Stimulated activated CD4-positive, alpha-beta T cell treated with anti-CD3 and anti-CD28 coated beads, Interleukin-15, amount 100 ng/mL, for 48 hours (primary cell): Measurements from ENCODE around the gene SETD1B.

Source experiments
- DNase-seq, 2 donors: peaks; one replicate each; pipeline ENCODE4 v3.0.0-alpha.2; 2020; ENCODE audit warnings: low read depth in 2 of 2

The SETD1B gene

DNA sequence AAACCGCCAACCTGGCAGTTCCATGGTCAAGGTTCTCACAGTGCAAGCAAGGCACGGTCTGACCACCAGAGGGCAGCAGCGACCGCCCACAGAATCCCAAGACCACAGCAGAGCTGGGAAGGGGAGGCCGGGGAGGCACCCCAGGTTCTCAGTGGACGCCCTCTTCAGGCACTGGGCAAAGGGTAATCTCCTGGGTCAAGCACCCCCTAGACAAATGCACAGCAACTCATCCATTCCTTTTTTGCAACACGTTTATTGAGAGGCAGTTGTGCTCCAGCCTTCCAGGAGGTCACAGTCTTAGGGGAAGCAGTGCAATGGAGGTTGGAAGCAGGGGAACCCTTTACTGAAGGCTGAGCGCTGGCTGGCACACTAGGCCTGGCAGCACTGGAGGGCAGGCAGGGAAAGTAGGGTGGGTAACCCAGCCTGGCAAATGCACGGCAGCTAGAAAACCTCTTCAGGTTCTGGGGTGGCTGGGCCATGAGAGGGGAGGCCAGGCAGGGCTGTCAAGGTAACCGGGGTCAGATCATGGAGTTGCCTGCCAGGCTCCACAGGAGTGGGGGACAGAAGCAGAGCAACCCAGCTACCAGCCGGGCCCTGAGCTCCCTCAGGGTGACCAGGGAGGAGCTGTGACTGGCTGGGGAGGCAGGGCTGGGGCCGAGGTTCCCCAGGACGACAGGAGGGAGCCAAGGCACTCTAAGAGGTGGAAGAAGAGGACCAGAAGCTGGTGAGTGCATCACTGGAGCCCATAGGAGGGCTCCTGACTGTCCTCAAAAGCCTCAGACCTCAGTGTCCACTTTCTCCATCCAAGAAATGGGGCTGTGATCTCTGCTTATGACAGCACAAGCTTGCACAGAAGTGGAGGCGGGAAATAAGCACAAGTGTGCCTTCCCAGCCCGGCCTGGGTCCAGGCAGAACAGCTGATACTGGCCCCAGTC lies 8.5 kb upstream of the SETD1B start:
- DNase-seq: peak in 1 of 2 donors; percentile 76

DNA sequence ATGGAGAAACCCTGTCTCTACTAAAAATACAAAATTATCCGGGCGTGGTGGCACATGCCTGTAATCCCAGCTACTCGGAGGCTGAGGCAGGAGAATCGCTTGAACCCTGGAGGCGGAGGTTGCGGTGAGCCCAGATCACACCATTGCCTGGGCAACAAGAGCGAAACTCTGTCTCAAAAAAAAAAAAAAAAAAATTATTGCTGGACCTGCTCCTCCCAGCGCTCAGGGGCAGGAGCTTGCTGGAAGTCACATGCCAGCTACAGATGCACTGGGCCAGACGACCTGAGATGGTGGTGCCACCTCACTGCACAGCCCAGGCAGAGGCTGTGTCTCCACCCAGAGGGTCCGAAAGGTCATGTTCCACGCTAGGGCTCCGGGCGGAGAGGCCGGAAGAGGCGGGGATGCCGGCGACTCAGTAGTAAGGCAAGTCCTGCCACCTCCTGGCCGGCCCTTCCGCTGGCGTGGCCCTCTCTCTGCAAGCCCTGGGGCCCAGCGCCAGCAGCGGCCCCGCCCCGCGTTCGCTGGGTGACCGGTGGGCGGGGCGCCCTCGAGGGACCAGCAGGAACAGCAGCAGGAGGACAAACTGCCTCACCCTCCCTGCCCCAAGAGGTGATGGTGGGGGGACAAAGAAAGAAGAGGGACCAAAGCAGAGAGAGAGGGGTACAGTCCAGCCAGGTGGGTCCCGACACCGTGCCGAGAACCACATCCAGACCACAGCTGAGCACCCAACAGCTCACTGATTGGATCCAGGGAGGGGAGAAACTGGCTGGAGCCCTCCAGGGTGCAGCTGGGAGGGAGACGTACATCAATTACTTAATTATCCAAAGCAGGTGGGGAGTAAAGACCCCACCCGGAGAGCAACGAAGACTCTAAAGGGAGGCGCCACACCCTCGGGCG lies 6.7 kb upstream of the SETD1B start:
- no peak for DNase-seq

DNA sequence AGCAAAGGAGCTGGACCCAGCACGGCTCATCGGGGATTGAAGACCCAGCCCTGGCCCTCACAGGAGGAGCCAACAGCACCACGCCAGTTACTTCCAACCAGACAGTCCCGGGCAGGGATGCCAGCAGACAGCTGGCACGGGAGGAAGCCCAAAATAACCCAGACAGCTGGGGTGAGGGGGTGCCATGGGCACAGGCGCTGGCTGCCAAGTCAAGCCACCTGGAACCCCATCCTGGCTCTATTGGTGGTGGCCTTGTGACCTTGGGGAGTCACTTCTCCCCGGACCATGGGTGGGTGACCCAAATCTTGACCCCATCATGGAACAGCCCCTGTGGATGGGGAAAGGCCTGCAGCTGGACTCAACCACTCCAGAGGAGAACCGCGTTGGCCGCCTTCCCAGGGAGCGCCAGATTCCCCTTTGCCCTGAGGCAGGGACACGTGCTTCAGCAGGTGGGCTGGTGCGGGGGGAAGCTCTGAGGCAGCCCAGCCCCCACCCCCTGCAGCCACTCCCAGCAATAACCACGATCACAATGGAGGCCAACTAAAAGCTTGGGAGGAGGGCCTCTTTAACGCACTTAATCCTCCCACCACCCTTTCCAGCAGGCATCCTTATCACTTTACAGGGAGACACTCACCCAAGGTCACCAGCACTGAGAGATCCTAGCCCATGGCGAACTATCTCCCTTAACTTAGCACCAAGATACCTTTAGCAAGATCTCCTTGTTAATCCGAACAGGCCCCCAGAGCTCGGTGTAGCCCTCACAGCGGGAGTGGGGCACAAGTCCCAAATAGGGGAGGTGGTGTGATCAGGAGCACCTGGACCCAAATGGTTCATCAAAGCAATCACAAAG lies 5.6 kb upstream of the SETD1B start:
- DNase-seq: no peak

DNA sequence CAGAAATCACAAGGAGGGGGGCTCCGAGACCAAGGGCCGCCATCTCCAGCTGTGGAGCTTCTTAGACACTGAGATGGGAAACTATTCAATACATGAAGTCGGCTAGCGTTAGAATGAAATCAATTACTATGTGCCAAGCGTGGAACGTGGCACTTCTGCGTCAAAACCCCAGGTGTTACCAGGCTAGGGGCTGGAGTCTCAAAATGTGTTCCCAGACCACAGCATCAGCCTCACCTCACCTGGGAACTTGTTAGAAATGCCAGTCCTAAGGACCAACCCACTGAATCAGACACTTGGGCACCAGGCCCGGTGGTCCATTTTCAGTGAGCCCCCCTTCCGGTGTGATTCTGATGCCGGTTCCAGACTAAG lies 5.0 kb upstream of the SETD1B start:
- DNase-seq: no peak

DNA sequence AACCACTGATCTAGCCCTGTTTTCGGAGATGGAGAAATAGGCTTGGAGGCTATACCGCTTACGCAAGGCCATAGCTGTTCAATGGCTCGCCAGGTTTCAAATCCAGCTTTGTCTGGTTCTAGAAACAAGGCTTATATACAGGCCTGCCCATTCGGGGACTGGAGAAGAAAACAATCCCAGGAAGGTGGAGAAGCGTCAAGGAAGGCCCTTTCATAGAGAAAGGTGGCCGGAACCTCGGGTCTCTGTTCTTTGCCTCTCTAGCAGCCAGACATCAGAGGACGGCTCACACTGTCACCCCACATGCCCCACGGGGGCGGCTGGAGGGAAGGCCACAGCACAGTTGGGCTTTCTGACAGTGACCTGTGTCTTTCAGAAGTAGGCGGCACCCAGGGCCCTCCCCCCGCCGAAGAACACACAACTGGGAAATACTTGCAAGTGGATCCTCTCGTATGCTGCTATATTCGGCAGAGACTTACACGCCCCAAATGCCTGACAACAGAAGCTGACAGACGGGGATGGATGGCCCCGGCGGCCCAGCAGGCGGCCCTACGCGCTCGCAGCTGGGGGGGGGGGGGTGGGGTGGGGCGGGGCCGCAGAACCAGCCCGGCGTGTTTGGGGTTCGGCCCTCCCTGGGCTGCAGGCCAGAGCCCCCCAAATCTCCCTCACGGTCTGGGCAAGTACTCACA lies 4.5 kb upstream of the SETD1B start:
- DNase-seq: no peak

DNA sequence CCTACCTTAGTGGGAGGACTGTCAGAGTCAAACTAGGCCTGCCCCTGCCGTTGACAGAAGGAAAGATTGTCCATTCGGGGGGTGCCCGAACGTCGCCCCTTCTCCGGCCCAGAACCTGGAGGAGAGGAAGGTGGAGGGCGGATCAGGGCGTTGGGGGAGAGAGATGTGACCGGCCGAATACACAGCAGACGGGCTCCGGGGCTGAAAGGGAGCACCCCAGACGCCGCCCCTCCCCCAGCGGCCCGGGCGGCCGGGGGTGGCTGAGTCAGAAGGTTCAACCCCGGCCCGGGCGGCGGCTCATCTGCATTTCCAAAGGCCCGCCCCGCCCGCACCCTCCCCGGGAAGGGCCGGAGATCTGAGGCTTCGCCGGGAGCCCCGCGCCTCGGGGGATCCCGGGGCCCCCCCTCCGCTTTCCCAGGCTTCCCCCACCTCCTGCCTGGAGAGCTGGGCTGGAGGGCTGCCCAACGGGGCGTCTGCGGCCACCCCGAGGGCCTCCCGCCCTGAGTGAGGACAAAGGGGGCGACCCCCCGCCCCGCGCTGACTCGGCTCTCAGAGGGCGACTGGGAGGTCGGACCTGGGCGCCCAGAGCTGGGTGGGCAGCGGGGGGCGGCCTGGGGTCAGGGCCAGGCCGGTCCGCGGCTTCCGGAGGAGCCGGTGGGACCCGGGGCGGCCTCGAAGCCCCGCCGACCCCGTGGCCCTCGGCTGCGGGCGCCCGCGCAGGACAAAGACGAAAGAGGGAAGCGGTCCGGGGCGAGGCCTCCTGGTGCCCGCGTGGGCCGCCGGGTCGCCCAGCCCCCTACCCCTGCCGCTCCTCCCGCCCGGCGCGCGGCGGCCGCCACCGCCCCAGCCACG lies 3.7 kb upstream of the SETD1B start:
- DNase-seq: peak in 1 of 2 donors; percentile 81

DNA sequence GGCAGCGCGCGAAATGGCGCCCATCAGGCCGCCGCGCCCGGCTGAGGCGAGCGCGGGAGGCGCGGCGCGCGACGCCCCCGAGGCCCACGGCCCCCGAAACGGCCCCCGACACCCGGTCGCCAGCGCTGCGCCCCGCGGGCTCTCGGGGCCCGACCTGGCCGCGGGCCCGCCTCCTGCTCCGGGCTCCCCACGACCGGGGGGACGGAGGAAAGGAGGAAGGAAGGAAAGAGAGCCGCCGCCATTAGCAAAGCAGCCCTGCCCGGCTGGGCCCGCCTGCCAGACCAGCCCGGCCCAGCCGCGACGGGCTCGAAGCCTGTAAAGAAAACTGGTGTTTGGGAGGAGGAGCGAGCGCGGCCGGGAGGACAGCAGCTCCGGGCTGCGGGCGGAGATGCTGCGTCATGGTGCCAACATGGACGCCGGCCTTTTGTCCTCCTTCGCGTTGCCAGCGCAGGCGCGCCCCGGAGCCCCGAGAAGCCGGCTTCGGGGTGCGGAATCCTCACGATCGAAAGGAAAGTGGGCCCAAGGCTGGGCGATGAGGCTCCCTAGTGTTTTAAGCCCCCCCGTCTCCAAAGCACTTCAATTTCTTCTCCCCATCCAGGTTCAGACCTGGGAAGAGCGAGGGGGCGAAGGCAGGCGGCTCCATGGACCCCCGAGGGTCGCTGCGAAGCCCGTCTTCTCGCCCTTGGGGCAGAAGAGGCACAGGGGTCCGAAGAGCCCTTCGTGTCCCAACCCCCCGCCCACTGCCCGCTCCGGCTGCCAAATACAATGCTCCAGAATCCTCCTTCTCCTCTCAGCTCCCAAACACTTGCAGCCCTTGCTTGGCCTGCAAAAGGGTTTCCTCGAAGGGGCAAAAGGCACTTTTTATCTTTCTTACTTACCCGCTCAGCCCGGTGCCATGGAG lies 2.9 kb upstream of the SETD1B start:
- DNase-seq: no peak

DNA sequence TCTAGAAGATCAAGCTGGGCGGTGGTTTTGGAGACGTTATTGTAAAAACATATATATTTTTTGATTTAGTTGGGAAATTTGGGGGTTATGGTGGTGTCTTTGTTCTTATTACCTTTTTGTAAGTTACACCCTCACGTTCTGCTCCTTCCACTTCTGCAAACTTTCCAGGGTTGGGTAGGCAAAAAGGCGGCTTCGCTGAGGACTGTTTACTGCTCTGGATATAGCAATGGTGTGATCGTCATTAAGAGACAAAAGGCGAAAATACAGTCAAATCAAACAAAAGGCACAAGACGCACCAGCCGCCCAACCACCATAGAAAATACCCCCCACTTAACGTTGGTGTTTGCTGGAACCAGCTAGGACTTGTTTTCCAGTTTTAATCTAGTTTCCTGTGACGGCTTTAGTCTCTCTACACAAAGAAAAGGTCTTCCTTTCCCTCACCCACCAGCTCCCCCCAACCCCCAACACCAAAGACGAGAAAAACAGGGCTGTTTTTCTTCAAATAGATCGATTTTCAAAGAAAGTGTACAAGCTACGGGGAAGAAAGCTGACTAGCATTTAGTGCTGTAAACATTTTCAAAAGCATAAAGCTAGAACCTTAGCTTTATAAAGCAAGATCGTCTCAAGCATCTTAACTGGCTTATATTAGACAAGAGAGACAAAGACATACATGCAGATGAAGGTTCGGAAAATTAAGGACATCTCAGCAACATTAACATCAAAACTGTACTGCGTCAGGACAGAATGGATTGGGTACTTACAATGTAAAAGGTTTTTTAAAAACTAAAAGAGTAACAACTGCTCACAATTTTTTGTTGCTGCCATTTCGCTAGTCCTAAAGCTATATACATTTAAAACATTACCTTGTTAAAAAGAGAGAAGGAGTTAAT lies 2.0 kb upstream of the SETD1B start:
- DNase-seq: no peak

DNA sequence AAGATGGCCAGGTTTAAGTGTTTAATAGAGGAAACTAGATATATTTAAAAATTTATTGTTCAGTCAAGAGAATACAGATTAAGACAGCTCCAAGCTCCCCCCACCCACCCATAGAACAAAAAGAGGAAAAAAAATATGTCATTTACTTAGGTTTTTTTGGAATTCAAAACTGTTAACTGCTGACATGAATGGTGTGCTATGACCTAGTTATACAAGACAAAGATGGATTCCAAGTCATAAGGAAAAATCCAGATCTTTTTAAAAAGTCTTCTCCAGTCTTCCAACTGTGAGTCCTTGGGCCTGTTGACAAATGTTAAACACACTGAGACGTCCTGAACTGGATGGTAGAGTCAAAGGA lies 1.3 kb upstream of the SETD1B start:
- DNase-seq: no peak

DNA sequence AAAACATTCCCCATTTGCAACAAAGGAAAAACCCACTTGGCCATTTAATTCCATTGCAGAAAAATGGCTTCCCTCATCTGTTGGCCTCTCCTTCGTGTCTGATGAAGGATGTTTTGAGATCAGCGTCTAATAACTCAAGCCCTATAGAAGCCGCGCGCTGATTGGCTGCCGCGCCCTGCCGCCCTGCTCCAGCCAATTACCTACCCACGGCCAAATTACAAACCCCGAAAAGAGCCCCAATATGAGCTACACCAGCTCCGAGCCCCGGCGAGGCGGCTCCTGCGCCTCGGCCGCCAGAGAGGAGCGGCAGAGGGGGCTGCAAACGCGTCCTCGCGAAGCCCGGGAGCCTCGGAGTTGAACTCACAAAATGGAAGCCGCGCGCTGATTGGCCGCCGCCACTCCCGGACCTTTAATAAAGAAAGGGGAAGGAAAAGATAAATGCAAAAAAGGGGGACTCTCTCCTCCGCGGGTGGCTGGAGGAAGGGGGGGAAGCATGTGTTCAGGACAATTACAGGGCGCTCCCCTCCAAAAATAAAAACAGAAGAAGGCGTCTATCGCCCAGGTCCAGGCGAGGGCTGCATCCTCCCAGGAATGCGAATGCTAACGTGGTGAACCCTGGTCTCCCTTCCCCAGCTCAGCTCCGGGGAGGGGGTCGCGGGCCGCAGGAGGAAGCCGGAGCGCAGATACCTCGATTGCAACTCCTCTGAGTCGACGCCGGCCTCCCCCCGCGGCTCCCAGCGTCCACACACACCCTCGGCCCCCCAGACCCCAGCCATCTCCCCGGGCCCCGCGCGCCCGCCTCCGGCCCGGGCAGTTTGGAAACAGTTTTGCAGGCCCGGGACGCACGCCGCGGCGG lies 738 bp upstream of the SETD1B start:
- peak; percentile 80 to 85 for DNase-seq

DNA sequence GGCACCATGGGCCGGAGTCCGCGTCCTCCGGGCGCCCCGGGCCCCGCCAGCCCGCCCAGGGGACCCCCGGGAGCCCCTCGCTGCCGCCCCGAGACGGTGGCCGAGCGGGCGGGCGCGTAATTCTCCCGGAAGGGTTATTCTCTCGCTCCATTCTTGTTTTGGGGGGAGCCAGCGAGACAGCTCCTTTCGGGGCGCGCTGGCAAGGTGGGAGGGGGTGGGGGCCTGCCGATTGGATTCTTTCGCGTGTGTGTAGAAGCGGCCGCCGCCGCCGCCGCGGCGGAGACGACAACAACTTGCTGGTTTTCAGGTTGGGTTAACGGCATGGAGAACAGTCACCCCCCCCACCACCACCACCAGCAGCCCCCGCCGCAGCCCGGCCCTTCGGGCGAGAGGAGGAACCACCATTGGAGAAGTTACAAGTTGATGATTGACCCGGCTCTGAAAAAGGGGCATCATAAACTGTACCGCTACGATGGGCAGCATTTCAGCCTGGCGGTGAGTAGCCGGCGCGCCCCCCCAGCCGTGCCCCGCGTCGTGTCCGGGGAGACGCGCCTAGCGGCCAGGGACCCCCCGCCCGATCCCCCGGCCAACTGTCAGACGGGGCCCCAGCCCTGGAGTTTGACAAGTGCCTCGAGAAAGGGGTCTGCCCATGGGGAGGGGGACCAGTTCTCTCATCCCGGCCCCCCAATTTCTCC lies 755 bp downstream of the SETD1B start:
- DNase-seq: no peak

DNA sequence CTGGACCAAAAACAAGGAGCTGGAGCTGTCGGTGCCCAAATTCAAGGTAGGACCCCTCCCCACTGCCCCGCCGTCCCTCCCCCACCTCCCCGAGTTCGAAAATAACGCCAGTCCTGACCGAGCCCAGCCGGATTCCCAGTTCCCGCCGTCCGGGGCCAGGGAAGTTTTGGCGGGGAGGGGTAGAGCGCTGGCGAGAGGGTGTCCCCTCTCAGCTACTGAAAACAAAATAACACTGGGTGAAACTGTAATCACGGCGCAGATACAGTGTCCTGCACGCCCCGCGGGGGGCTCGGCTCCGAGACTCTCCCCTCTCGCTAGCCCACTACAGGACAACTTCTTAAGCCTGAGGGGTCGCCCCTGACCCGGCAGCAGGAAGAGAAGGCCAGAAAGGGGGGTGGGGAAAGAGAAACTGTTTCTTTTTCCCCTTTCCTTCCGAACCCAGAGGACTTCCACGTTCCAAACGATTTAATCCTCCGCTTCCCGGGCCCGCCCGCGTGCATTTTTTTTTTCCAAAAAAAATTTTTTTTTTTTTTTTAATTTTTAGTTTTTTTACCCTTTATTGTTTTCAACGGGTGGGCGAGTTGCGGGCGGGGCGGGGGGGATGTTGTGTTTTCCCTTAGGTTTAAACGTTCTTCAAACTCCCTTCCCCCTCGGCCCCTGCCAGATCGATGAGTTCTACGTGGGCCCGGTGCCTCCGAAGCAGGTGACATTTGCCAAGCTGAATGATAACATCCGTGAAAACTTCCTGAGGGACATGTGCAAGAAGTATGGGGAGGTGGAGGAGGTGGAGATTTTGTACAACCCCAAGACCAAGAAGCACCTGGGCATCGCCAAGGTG lies 1.6 kb downstream of the SETD1B start:
- DNase-seq: no peak

DNA sequence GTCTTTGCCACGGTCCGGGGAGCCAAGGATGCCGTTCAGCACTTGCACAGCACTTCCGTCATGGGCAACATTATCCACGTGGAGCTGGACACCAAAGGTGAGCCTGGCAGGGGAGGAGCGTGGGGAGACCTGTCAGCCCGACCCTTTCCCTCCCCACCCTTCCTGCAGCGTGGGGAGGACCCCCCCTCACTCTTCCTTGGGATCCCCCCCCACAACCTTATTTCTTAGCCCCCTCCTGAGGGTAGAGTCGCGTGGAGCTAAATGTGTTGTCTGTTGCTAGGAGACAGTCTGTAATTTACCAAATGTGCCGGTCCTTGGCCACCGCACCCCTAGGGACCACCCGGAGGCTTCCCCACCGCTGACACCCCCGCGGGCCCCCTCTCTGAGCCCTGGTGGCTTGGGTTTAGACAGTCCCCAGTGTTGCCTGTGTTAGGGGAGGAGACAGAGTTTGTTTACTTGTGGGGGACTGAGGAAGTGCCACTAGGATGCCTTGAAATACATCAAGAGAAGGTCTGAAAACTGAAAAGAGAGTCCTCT lies 2.3 kb downstream of the SETD1B start:
- no peak for DNase-seq

DNA sequence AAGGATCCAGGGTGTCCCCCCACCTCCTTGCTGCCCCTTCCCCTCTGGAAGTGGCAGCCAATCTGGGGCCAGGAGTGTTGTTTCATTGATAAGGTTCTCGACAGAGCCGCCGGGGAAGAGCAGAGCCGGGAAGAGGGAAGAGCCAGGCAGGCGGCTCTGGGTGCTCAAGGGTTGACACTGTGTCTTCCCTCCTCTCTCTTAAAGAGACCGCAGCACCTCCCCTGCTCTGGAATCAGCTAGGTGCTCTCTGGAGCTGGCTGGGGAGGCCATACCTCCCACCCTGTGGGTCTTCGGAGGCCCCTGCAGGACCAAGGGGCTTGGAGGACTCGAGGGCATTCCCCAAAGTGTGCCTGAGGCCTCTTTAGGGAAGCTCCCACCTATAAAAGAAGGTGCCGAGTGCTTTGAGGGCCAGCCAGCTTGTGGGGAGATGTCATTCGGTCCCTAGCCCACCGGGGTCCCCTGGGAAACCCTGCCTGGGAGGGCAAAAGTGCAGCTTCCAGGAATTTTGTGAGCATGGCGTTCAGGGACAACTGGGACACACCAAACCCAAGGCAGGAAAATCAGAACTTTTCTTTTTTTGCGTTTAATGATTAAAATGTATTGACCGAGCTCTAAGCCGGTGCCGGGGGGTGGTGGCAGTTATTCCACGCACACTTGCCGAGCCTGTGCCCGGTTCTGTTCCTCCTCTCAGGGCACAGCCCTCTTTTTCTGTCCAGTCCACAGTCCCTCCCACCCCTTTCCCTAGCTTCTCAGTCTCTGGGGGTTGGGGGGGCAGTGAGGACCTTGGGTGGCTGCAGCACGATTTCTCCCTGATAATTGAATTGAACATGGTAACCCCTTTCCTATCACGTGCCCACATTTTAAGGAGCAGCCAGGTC lies 3.0 kb downstream of the SETD1B start:
- no peak for DNase-seq
